NCI-H446 (cell line): ENCODE results near the gene RALGAPA1.
"Not testable (repeated sequence)": the region's sequence is repeated elsewhere in the genome, so short reads cannot be mapped to it uniquely, and the experiment has no call there.

ENCODE experiments used
- DNase-seq, 2 experiments: peaks; one replicate each; lab custom pipeline; 2025; lab: John Stamatoyannopoulos, UW

RALGAPA1 gene

GRCh38 chr14:35626947-35627346 lies 182.1 kb downstream of the RALGAPA1 start:
- DNase-seq: not testable (repeated sequence)

- not testable (repeated sequence) for DNase-seq
Measured at GRCh38 chr14:35621996-35622395, 187.1 kb downstream of the RALGAPA1 start.

- not testable (repeated sequence) for DNase-seq
Measured at GRCh38 chr14:35619998-35620397, 189.1 kb downstream of the RALGAPA1 start.

- DNase-seq: not testable (repeated sequence)
Measured at GRCh38 chr14:35619461-35619860, 189.6 kb downstream of the RALGAPA1 start.

GRCh38 chr14:35617500-35617899 lies 191.6 kb downstream of the RALGAPA1 start:
- DNase-seq: no peak

GRCh38 chr14:35607380-35607779 lies 201.7 kb downstream of the RALGAPA1 start:
- DNase-seq: no peak

- no peak for DNase-seq
Measured at GRCh38 chr14:35600253-35600652, 208.8 kb downstream of the RALGAPA1 start.

GRCh38 chr14:35594616-35595015 lies 214.5 kb downstream of the RALGAPA1 start:
- DNase-seq: no peak

- not testable (repeated sequence) for DNase-seq
Measured at GRCh38 chr14:35587373-35587772, 221.7 kb downstream of the RALGAPA1 start.

- no peak for DNase-seq
Measured at GRCh38 chr14:35578639-35579038, 230.5 kb downstream of the RALGAPA1 start.

- DNase-seq: no peak
Measured at GRCh38 chr14:35578135-35578534, 231.0 kb downstream of the RALGAPA1 start.

- DNase-seq: no peak
Measured at GRCh38 chr14:35576856-35577255, 232.2 kb downstream of the RALGAPA1 start.

- no peak for DNase-seq
Measured at GRCh38 chr14:35576260-35576659, 232.8 kb downstream of the RALGAPA1 start.

- peak in 1 of 2 experiments; percentile 11 for DNase-seq
Measured at GRCh38 chr14:35573911-35574310, 235.2 kb downstream of the RALGAPA1 start.

- no peak for DNase-seq
Measured at GRCh38 chr14:35571598-35571997, 237.5 kb downstream of the RALGAPA1 start.

- DNase-seq: no peak
Measured at GRCh38 chr14:35565871-35566464, 243.1 kb downstream of the RALGAPA1 start.

- peak; percentile 23 to 61 for DNase-seq
Measured at GRCh38 chr14:35558680-35559079, 250.4 kb downstream of the RALGAPA1 start.

- no peak for DNase-seq
Measured at GRCh38 chr14:35557221-35557747, 251.8 kb downstream of the RALGAPA1 start.

- no peak for DNase-seq
Measured at GRCh38 chr14:35556548-35556947, 252.5 kb downstream of the RALGAPA1 start.

GRCh38 chr14:35553808-35554207 lies 255.3 kb downstream of the RALGAPA1 start:
- DNase-seq: no peak

- no peak for DNase-seq
Measured at GRCh38 chr14:35551081-35551480, 258.0 kb downstream of the RALGAPA1 start.

- no peak for DNase-seq
Measured at GRCh38 chr14:35549551-35549950, 259.5 kb downstream of the RALGAPA1 start.

GRCh38 chr14:35543006-35543405 lies 266.1 kb downstream of the RALGAPA1 start:
- DNase-seq: no peak

GRCh38 chr14:35539969-35540368 lies 269.1 kb downstream of the RALGAPA1 start:
- DNase-seq: no peak
